Nephron (organoid): ENCODE data around the gene SLC48A1.

Experiments
- H3K27ac Mint-ChIP-seq, 3 experiments: 2 replicates each; pipeline ENCODE4 v1.8.0; 2020; ENCODE audit warnings: mixed read lengths in 3 of 3, mild to moderate bottlenecking in 2 of 3, moderate library complexity in 1 of 3
- H3K27me3 Mint-ChIP-seq: 2 replicates; pipeline ENCODE4 v1.8.0; 2021; ENCODE audit warnings: low read depth, mild to moderate bottlenecking, moderate library complexity, mixed read lengths
- H3K36me3 Mint-ChIP-seq: 2 replicates; pipeline ENCODE4 v1.8.0; 2020; ENCODE audit warnings: low read depth, mixed read lengths
- H3K4me1 Mint-ChIP-seq: 2 replicates; pipeline ENCODE4 v1.8.0; 2020; ENCODE audit warnings: mixed read lengths
- H3K4me3 Mint-ChIP-seq, 3 experiments: 2 replicates each; pipeline ENCODE4 v1.8.0; 2020; ENCODE audit warnings: mild to moderate bottlenecking in 3 of 3, mixed read lengths in 3 of 3, moderate library complexity in 2 of 3
- H3K9me3 Mint-ChIP-seq: 2 replicates; pipeline ENCODE4 v1.8.0; 2020; ENCODE audit warnings: mixed read lengths
- TF ChIP-seq, protein P1 (sequence below), 3 experiments: fragments of 200-600 bp; sonication (generic); IDR thresholded peaks; one replicate each; pipeline ENCODE4 v1.5.0; 2021; ENCODE audit warnings: antibody characterized with exemption in 3 of 3; ENCODE audit not compliant: unreplicated experiment in 3 of 3

The SLC48A1 gene

DNA sequence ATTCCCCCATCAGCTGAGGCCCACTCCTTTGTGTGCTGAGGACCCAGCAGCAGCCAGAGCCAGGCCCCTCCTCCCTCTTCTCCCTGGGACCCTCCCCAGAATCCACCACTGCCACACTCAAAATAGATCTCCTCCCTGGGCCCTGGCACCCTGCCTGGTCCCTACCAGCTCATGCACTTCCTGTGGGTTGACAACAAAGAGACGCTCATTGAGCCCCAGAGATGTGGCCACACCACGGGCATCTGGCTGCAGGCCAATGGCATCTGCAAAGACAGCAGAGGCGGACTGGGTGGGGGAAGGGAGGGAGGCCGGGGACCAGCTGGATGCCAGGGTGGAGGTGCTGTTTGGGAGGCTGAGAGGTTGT, 31.7 kb upstream of the SLC48A1 start:
- H3K4me3 Mint-ChIP-seq, result peak overlapping the region in 1 of 3 experiments; percentile 9
- peak overlapping the region; percentile 46 to 78 (median 57) for H3K27ac Mint-ChIP-seq
- H3K36me3 Mint-ChIP-seq, result no peaks in the 10 kb centered on the region
- peaks cover 15% of the 10 kb centered on the region for H3K27me3 Mint-ChIP-seq
- peaks cover 49% of the 10 kb centered on the region for H3K4me1 Mint-ChIP-seq
- H3K9me3 Mint-ChIP-seq, result no peaks in the 10 kb centered on the region
- TF ChIP-seq, protein P1, sequence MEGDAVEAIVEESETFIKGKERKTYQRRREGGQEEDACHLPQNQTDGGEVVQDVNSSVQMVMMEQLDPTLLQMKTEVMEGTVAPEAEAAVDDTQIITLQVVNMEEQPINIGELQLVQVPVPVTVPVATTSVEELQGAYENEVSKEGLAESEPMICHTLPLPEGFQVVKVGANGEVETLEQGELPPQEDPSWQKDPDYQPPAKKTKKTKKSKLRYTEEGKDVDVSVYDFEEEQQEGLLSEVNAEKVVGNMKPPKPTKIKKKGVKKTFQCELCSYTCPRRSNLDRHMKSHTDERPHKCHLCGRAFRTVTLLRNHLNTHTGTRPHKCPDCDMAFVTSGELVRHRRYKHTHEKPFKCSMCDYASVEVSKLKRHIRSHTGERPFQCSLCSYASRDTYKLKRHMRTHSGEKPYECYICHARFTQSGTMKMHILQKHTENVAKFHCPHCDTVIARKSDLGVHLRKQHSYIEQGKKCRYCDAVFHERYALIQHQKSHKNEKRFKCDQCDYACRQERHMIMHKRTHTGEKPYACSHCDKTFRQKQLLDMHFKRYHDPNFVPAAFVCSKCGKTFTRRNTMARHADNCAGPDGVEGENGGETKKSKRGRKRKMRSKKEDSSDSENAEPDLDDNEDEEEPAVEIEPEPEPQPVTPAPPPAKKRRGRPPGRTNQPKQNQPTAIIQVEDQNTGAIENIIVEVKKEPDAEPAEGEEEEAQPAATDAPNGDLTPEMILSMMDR (IDR thresholded peaks at IDR 0.05; ENCODE audit: unreplicated experiment in 3 of 3), result no peak

DNA sequence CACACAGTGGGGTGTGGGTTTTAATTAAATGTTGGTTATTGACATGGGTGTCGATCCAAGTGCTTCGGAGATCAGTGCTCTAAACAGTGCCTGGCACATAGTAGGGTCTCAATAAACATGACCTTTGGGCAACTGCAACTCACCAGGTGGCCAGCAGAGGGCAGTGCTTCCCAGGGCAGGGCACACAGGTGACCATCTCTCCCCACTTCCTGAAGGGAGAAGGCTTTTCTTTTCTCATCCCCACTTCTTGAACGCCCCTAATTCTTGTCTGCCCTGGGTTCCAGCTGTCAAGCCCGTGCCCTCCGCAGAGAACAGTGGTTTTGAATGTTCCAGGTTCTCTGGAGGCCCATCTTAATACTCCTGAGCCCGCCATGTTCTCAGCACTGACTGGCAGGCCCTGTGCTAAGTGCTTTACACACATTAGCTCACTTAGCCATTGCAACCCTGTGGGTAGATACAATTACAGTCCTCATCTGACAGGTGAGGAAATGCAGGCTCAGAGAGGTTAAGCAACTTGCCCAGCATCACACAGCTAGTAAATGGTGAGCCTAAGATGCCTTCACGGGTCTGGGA, 30.7 kb upstream of the SLC48A1 start:
- H3K4me3 Mint-ChIP-seq, result no peak overlapping the region

DNA sequence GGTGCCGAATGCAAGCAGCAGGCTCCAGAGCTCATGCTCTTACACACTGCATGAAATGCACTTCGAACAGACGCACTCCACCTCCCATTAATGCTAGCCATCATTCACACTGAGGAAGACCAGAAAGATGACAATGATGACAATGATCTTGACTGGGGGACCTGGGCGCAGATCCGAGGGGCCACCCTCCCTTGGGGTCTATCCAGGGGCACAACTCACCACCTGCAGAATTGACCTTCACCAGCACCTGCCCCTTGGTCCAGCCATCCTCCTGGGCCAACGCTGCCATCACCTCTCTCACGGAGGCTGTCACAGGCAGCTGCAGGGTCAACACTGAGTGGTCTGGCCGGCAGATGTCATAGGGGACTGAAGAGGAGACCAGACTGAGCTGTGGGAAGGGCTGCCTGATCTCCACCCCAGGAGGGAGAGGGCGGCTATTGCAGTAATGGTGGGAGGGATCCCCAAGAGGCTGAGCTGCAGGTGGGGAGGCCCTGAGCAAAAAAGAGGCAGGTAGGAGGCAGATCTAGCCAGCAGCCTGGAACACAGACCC, 29.7 kb upstream of the SLC48A1 start:
- TF ChIP-seq, protein P1 (IDR thresholded peaks at IDR 0.05; ENCODE audit: unreplicated experiment in 3 of 3), result no peak
- peak overlapping the region in 1 of 3 experiments; percentile 33 for H3K27ac Mint-ChIP-seq
- no peak overlapping the region for H3K4me3 Mint-ChIP-seq
- peaks cover 6% of the 10 kb centered on the region for H3K36me3 Mint-ChIP-seq
- no peaks in the 10 kb centered on the region for H3K9me3 Mint-ChIP-seq
- peaks cover 36% of the 10 kb centered on the region for H3K4me1 Mint-ChIP-seq
- H3K27me3 Mint-ChIP-seq, result peaks cover 15% of the 10 kb centered on the region

More for the DNA sequence above, 30.7 kb upstream of the SLC48A1 start:
- peaks cover 43% of the 10 kb centered on the region for H3K4me1 Mint-ChIP-seq
- H3K27me3 Mint-ChIP-seq, result peaks cover 15% of the 10 kb centered on the region
- no peaks in the 10 kb centered on the region for H3K9me3 Mint-ChIP-seq
- TF ChIP-seq, protein P1 (IDR thresholded peaks at IDR 0.05; ENCODE audit: unreplicated experiment in 3 of 3), result peak; percentile 88 to 95 (median 91)
- peaks cover 6% of the 10 kb centered on the region for H3K36me3 Mint-ChIP-seq
- peak overlapping the region in 1 of 3 experiments; percentile 57 for H3K27ac Mint-ChIP-seq

DNA sequence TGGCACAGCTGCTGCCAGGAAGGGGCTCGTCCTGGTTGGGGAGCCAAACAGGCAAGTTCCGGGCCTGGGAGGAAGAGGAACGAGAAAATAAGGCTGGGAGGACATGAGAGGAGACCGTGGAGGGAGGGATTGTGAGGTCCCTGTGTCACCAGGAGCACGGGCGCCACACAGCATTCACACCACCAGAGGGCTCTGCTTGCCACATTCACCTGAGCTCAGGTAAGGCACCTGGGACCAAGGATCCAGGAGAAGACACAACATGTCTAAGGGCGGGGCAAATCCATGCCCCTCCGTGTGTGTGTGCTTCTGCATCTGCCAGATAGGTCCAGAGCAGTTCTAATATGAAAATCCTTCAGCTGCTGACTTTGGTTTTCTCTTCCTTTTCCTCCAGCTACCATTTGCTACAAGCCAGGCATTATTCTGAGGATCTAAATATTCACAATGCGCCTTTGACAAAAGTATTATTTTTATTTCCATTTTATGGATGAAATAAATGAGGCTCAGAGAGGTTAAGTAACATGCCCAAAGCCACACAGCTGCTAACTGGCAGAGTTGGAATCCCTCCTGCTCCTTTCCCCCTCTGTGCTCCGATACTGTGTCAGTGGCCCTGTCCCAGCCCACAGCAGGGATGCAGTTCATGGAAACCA, 28.9 kb upstream of the SLC48A1 start:
- TF ChIP-seq, protein P1 (IDR thresholded peaks at IDR 0.05; ENCODE audit: unreplicated experiment in 3 of 3), result peak; percentile 49 to 61 (median 51)
- H3K27ac Mint-ChIP-seq, result peak overlapping the region in 1 of 3 experiments; percentile 33
- H3K4me3 Mint-ChIP-seq, result no peak overlapping the region
- peaks cover 32% of the 10 kb centered on the region for H3K4me1 Mint-ChIP-seq
- peaks cover 15% of the 10 kb centered on the region for H3K27me3 Mint-ChIP-seq
- H3K9me3 Mint-ChIP-seq, result no peaks in the 10 kb centered on the region
- peaks cover 11% of the 10 kb centered on the region for H3K36me3 Mint-ChIP-seq

DNA sequence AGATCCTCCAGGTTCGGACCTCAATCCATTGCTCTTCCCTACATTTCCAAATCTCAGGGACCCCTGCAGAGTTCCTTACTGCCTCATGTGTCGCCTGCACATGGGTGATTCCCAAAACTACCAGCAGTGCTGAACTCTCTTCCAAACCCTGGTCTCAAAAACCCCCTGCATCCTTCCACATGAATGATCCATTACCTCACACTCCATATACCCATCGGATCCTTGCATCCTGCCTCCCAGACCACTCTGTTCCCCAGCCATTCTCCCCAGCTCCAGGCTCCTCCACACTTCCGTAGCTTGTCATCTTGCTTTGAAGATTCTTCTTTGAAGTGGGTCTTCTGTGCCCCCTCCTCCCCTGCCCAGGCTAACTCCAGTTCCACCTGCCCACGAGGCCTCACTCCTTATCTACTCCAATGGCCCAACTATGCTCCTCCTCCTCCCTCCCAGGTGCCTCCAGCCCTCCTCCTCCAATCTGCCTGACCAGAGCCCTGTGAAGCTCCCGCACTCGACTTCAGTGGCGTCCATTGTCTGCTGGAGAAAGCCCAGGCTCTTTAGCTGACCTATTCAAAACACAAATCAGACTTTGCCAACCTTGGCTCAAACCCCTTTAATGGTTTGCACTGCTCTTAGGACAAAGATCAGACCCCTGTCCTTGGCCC, 28.1 kb upstream of the SLC48A1 start:
- Mint-ChIP-seq H3K36me3 (peaks cover 14% of the 10 kb centered on the region), H3K4me1 (peaks cover 28% of the 10 kb centered on the region), H3K27me3 (peaks cover 15% of the 10 kb centered on the region), H3K9me3 (no peaks in the 10 kb centered on the region), H3K27ac (peak overlapping the region in 2 of 3 experiments; percentile 19 to 76), H3K4me3 (no peak overlapping the region)
- TF ChIP-seq, protein P1 (IDR thresholded peaks at IDR 0.05; ENCODE audit: unreplicated experiment in 3 of 3), result no peak
